ENCODE results near the gene LCN15.
A peak's percentile ranks its signal among the peaks of the same experiment; 100 is the strongest.
"Not testable (repeated sequence)": the region's sequence is repeated elsewhere in the genome, so short reads cannot be mapped to it uniquely, and the experiment has no call there.

The LCN15 gene

GRCh38 chr9:136791516-136792276, 27.4 kb upstream of the LCN15 start:
- Histone ChIP-seq H3K9ac (ENCODE audit: low read length) (peak overlapping the region; percentile 93), H3K4me3 (ENCODE audit: low read length) (peak overlapping the region; percentile 82), H3K36me3 (ENCODE audit: control insufficient read depth, insufficient read depth, low read length) (no peaks in the 10 kb centered on the region), H3K27me3 (ENCODE audit: control insufficient read depth, insufficient read depth, low read length) (peaks cover 6% of the 10 kb centered on the region), H3K4me1 (ENCODE audit: control insufficient read depth, insufficient read depth, low read length) (peaks cover 52% of the 10 kb centered on the region), H3K9me3 (ENCODE audit: control insufficient read depth, low read length) (no peaks in the 10 kb centered on the region)

GRCh38 chr9:136790640-136791515, 26.6 kb upstream of the LCN15 start, which contains the start of gene TMEM141:
Gene TMEM141, plus strand, starts transcription at chr9:136791344. Its CDS starts 27 bp downstream, at chr9:136791371.
- Histone ChIP-seq H3K4me1 (ENCODE audit: control insufficient read depth, insufficient read depth, low read length) (peaks cover 46% of the 10 kb centered on the region), H3K27me3 (ENCODE audit: control insufficient read depth, insufficient read depth, low read length) (peaks cover under 1% of the 10 kb centered on the region), H3K9me3 (ENCODE audit: control insufficient read depth, low read length) (no peaks in the 10 kb centered on the region), H3K9ac (ENCODE audit: low read length) (peak within 1 kb of the TSS; percentile 93), H3K36me3 (ENCODE audit: control insufficient read depth, insufficient read depth, low read length) (no peaks in the 10 kb centered on the region), H3K4me3 (ENCODE audit: low read length) (peak within 1 kb of the TSS; percentile 82)

DNA sequence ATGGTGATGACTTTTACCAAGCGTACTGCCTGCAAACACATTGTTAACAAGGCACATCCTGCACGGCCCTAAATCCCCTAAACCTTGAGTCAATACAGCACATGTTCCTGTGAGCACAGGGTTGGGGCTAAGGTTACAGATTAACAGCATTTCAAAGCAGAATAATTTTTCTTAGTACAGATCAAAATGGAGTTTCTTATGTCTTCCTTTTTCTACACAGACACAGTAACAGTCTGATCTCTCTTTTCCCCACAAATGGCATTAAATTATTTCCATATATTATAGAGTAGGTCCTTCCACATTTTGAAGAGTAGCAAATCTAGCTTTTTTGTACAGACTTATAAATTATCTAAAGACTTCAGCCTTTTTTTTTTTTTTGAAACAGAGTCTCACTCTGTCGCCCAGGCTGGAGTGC, 25.2 kb upstream of the LCN15 start:
- Histone ChIP-seq H3K36me3 (ENCODE audit: control insufficient read depth, insufficient read depth, low read length) (no peaks in the 10 kb centered on the region), H3K4me3 (ENCODE audit: low read length) (no peak overlapping the region), H3K9ac (ENCODE audit: low read length) (no peak overlapping the region), H3K27me3 (ENCODE audit: control insufficient read depth, insufficient read depth, low read length) (no peaks in the 10 kb centered on the region), H3K4me1 (ENCODE audit: control insufficient read depth, insufficient read depth, low read length) (peaks cover 42% of the 10 kb centered on the region), H3K9me3 (ENCODE audit: control insufficient read depth, low read length) (no peaks in the 10 kb centered on the region)

- H3K4me3 ChIP-seq (ENCODE audit: low read length); H3K27me3 ChIP-seq (ENCODE audit: control insufficient read depth, insufficient read depth, low read length); H3K36me3 ChIP-seq (ENCODE audit: control insufficient read depth, insufficient read depth, low read length); H3K9me3 ChIP-seq (ENCODE audit: control insufficient read depth, low read length): not testable (repeated sequence)
- peaks cover 42% of the 10 kb centered on the region for H3K4me1 ChIP-seq (ENCODE audit: control insufficient read depth, insufficient read depth, low read length)
- H3K9ac ChIP-seq (ENCODE audit: low read length) = peak overlapping the region; percentile 28
These were observed 24.6 kb upstream of the LCN15 start for GRCh38 chr9:136788644-136789522.

DNA sequence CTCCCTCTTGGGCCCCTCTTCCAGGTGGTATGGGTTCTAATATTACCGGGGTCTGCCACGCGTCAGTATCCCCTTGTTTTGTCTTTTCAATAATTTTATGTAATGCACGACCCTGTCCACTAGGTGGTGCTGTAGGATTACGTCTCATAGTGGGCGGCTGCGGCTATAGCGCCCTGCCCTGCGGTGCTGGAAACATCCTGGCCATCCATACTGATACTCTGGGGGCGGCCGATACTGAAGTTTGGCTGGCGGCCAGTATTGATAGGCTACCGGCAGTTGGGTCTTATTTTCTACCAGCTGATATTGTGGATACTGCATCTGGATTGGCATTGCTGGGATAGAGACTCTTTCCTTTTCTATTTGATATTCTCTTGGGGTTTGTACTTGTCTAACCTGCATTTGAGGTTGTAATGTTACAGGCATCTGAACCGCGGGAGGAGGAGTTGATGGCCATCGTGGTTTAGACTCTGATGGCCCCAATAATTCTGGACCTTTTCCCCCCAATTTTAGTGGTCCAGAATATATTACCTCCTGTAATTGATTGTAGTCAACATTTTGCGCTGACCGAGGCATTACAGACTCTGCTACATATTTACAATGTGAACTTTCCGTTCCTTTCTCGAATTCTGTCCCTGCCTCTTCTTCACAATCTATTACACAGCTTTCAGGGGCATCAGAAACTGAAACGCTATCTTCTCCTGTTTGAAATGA, 23.5 kb upstream of the LCN15 start:
- Histone ChIP-seq H3K27me3 (ENCODE audit: control insufficient read depth, insufficient read depth, low read length) (no peaks in the 10 kb centered on the region), H3K9me3 (ENCODE audit: control insufficient read depth, low read length) (no peaks in the 10 kb centered on the region), H3K4me3 (ENCODE audit: low read length) (no peak overlapping the region), H3K36me3 (ENCODE audit: control insufficient read depth, insufficient read depth, low read length) (no peaks in the 10 kb centered on the region), H3K4me1 (ENCODE audit: control insufficient read depth, insufficient read depth, low read length) (peaks cover 33% of the 10 kb centered on the region), H3K9ac (ENCODE audit: low read length) (peak overlapping the region; percentile 28)

DNA sequence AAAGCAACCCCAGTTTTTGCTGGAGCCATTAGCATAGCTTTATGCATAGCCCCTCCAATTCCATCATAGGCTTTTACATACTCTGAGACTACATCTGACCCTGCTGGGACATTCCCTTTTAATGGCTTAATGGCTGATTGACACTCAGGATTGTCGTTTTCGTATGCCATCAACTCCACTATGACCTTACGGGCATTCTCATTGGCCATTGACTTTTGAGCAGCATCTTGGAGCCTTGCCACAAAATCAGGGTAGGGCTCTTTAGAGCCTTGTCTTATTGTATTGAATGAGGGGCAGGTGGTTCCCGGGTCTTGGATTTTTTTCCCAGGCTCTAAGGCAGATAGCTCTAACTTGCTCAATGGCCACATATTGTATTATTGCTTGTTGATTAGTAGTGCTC, 22.7 kb upstream of the LCN15 start:
- peaks cover 24% of the 10 kb centered on the region for H3K4me1 ChIP-seq (ENCODE audit: control insufficient read depth, insufficient read depth, low read length)
- not testable (repeated sequence) for H3K27me3 ChIP-seq (ENCODE audit: control insufficient read depth, insufficient read depth, low read length); H3K9ac ChIP-seq (ENCODE audit: low read length); H3K9me3 ChIP-seq (ENCODE audit: control insufficient read depth, low read length); H3K4me3 ChIP-seq (ENCODE audit: low read length); H3K36me3 ChIP-seq (ENCODE audit: control insufficient read depth, insufficient read depth, low read length)

GRCh38 chr9:136786451-136786850, 22.1 kb upstream of the LCN15 start:
- Histone ChIP-seq H3K9me3 (ENCODE audit: control insufficient read depth, low read length) (no peaks in the 10 kb centered on the region), H3K36me3 (ENCODE audit: control insufficient read depth, insufficient read depth, low read length) (no peaks in the 10 kb centered on the region), H3K27me3 (ENCODE audit: control insufficient read depth, insufficient read depth, low read length) (no peaks in the 10 kb centered on the region), H3K4me1 (ENCODE audit: control insufficient read depth, insufficient read depth, low read length) (peaks cover 19% of the 10 kb centered on the region), H3K4me3 (ENCODE audit: low read length) (no peak overlapping the region), H3K9ac (ENCODE audit: low read length) (no peak overlapping the region)

DNA sequence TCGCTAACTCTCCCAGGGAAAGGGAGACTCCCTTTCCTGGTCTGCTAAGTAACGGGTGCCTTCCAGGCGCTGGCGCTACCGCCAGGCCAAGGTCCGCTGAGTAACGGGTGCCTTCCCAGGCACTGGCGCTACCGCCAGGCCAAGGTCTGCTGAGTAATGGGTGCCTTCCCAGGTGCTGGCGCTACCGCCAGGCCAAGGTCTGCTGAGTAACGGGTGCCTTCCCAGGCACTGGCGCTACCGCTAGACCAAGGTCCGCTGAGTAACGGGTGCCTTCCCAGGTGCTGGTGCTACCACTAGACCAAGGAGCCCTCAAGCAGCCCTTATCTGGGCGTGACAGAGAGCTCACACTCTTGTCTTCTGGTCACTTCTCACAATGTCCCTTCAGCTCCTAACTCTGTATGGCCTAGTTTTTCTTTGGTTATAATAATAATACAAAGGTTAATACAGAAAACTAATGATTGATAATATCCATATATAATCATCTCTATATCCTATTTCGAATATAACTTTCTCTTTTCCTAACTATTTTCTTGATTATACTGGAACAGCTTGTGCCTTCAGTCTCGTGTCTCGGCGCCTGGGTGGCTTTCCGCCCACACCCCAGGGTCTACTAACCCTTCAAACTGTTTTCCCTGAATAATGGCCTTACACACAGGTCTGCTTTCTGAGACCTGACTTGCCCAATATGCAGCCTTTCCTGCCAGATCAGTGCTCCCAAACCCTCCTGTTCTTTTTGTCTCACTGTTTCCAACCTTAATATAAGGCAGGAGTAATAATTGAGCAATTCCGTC, 21.4 kb upstream of the LCN15 start:
- not testable (repeated sequence) for H3K9ac ChIP-seq (ENCODE audit: low read length)

DNA sequence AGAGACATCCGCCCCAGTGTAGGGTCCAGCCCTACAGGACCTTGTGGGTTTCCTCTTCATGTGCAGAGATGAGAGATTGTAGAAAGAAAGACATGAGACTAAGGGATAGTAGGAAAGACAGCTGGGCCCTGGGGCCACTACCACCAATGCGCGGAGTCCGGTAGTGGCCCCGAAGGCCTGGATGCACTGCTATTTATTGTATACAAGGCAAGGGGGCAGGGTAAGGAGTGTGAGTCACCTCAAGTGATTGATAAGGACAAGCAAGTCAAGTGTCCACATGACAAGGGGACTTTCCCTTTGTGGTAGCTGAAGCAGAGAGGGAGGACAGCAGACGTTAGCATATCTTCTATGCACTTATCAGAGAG, 20.7 kb upstream of the LCN15 start:
- no peaks in the 10 kb centered on the region for H3K27me3 ChIP-seq (ENCODE audit: control insufficient read depth, insufficient read depth, low read length)
- H3K4me1 ChIP-seq (ENCODE audit: control insufficient read depth, insufficient read depth, low read length) = peaks cover 10% of the 10 kb centered on the region
- no peak overlapping the region for H3K4me3 ChIP-seq (ENCODE audit: low read length)
- no peaks in the 10 kb centered on the region for H3K9me3 ChIP-seq (ENCODE audit: control insufficient read depth, low read length)
- no peaks in the 10 kb centered on the region for H3K36me3 ChIP-seq (ENCODE audit: control insufficient read depth, insufficient read depth, low read length)
- H3K9ac ChIP-seq (ENCODE audit: low read length) = no peak overlapping the region

More for the DNA sequence above, 21.4 kb upstream of the LCN15 start:
- H3K4me1 ChIP-seq (ENCODE audit: control insufficient read depth, insufficient read depth, low read length) = peaks cover 16% of the 10 kb centered on the region
- not testable (repeated sequence) for H3K27me3 ChIP-seq (ENCODE audit: control insufficient read depth, insufficient read depth, low read length); H3K4me3 ChIP-seq (ENCODE audit: low read length); H3K9me3 ChIP-seq (ENCODE audit: control insufficient read depth, low read length); H3K36me3 ChIP-seq (ENCODE audit: control insufficient read depth, insufficient read depth, low read length)

DNA sequence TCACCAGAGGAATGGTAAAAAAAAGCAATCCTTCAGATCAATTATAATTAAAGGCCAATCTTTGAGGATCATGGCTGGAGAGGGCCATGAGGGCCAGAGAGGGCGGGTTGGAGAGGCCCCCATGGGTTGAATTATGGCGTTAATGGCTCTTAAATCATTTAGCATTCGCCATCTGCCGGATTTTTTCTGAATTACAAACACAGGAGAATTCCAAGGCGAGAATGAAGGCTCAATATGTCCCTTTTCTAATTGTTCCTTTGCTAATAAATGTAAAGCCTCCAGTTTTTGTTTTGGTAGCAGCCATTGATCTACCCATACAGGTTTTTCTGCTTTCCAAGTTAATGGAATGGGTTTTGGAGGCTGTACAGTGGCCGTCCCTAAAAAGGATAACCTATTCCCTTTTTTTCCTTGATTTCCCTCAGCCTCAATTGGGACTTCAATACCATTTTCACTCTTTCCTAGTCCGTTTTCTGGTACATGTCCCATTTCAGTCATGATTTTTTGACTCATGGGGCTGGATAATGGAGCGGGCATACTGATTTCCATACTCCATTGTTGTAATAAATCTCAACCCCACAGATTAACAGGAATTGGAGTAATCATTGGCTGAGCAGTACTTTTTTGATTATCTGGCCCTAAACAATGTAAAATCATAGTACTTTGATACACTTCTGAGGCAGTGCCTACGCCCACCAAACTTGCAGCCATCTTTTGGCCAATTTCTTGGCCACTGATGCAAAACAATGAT, 20.1 kb upstream of the LCN15 start:
- H3K9ac ChIP-seq (ENCODE audit: low read length) = no peak overlapping the region

More for the DNA sequence above, 20.1 kb upstream of the LCN15 start:
- Histone ChIP-seq H3K36me3 (ENCODE audit: control insufficient read depth, insufficient read depth, low read length) (no peaks in the 10 kb centered on the region), H3K27me3 (ENCODE audit: control insufficient read depth, insufficient read depth, low read length) (no peaks in the 10 kb centered on the region), H3K4me1 (ENCODE audit: control insufficient read depth, insufficient read depth, low read length) (peaks cover 8% of the 10 kb centered on the region), H3K9me3 (ENCODE audit: control insufficient read depth, low read length) (no peaks in the 10 kb centered on the region), H3K4me3 (ENCODE audit: low read length) (no peak overlapping the region)
